ENCODE results near the gene MPZL1.

Gene MPZL1

DNA sequence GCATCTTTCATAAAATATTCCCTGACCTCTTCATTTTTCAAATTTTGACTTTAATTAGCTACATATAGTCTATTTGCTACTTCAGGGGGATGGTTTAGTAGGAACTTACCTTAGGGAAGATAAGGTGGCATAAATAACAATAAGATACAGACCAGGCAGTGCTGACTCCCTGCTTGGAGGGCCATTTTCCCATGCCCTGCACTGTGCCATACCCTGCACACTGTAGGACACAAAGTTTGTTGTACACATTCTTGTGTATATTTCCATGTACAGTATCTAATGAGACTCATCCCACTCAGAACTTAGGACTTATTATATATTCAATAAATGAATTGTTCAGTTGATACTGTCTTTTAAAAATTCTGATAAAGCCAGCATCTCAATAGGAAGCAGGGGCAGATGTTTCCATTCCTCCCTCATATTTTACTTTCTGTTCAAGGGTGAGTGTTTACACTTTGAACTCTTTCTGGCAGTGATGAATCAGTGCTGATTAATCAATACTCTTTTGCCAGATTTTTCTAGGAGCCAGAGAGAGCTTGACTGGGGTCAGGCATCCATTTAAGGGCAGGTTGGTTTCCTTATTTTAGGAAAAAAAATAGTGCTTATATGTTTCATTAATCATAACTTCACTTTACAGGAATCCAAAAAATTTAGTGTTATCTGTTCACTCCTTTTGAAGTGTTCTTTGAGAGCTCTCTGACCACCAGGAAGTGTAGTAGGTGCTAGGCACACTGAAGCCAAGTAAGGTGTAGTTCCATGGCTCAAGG lies 30.6 kb downstream of the MPZL1 start:
- no peak for DNase-seq

DNA sequence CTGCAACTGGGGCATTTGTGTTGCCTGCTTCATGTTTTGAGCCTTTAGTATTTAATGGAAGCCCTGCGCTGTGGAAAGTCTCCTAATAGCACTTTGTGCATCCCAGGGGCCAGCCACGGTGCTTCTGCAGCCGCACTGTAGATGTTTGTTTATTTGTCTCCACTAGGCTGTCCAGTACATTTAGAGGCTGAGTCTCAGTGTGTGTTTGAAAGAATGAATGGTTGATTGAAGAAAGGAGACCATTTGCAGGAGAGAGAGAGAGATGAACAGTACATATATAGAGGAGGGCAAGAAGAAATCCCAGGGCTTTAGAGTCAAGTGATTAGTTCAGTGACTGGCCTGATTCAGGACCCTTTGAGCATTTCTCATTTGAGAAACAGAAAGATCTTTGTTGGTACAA lies 33.9 kb downstream of the MPZL1 start:
- DNase-seq, result no peak

DNA sequence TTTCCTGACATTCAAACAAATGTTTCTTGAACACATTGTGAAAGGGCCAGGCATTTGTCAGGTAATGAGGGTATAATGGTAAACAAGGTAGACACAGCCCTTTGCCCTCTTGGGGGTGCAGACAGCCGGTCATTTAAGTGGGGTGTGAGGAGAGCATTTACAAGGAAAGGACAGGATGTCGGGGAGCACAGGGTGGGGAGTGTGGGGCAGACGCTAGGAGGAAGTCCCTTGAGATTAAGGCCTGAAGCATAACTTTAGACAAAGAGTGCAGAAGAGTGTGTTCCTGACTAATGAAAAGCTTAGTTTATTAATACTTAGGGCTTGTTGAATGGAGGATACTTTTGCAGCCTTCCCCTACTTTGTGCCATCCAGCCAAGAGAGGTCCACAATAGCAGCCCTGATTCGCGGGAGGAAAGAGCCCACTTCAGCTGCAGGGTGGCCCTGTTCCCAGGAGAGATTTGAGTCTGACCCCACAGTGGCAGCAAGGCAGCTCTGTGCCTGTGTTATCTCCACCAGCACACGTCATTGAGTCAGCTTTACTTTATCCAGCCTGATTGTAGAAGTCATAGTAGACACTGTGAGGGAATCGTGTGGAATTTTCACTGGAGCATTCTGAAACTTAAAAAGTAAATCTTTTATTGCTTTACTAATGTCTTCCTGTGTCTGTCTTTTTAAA lies 35.1 kb downstream of the MPZL1 start:
- DNase-seq, result no peak

- no peak for DNase-seq
These were observed 35.9 kb downstream of the MPZL1 start for GRCh38 chr1:167757433-167758309.

DNA sequence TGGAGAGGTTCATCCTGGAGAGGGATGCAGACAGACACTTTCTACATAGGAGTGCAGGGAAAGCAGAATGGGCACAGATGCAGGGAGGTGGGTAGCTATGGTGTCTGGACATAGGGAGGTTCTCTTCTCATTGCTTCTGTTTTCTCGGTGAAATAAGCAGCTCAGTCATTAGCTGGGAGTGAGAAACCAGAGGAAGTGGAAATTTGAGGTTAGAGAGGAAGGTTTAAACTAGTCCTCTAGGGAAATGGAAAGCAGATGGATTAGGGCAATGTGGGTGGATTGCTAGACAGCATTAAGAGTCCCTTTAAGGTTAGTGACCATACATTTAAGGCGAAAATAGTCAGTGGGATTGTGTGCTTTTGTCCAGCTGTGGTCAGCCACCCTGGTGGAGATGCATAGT lies 39.6 kb downstream of the MPZL1 start:
- no peak for DNase-seq

DNA sequence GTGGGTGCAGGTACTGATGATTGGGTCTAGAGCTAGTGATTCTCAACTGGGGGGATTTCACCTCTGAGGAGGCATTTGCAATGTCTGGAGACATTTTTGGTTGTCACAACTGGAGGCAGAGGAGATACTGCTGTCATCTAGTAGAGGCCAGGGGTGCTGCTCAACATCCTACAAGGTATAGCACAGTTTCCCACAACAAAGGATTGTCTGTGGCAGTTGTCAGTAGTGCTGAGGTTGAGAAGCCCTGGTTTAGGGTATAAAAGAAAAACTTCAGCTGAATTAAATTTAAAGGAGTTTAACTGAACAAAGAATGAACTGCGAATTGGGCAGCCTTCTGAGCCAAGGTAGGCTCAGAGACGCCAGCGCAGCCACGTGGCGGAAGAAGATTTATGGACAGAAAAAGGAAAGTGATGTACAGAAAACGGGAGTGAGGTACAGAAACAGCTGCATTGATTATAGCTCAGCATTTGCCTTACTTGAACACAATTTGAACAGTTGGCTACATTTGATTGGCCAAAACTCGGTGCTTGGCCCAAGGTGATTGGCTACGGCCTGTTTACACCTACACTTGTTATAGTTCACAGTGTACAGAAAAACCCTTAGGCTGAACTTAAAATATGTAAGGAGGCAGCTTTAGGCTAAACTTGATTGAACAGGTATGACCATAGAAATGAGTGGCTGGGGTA lies 40.4 kb downstream of the MPZL1 start:
- DNase-seq, result no peak

- DNase-seq, result no peak
These were observed 41.9 kb downstream of the MPZL1 start for GRCh38 chr1:167763525-167764220.

DNA sequence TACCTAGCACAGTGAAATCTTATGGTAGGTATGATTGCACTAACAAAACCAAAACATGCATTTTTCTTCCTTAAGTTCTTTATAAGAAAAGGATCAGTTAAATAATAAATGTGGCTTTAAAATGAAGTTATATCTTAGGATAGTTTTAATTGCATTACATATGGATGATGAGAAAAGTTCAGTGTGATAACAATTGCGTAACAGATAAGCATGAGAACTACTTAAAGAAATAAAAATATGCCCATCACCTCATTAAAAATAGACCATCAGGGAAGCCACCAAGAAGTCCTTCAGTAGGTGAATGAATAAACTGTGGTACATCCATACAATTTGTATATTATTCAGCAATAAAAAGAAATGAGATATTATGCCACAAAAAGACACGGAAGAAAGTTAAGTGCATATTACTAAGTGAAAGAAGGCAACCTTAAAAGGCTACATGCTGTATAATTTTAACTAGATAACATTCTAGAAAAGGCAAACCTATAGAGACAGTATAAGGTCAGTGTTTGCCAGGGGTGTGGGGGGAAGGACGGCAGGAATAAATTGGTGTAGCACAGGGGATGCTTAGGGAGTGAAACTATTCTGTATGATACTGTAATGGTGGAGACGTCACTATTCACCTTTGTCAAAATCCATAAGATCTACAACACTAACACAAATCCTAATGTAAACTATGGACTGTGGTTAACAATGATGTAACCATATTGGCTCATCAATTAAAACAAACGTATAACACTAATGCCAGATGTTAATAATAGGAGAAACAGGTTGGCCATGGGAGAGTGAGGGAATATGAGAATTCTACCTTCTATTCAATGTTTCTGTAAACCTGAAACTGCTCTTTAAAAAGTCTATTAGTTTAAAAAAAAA lies 42.9 kb downstream of the MPZL1 start:
- no peak for DNase-seq

DNA sequence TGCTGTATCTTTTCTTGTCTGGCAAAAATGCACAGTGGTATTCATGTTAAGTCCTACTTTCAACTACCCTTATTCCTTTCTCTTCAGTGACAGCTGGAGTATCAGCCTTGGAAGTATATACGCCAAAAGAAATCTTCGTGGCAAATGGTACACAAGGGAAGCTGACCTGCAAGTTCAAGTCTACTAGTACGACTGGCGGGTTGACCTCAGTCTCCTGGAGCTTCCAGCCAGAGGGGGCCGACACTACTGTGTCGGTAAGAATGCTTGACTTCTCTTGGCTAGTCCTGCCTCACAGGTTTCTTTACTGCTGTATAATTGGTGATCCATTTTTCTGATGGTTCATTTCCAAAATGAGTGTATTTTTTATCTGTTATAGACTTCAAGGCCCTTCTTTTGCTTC lies 43.7 kb downstream of the MPZL1 start:
- DNase-seq, result no peak

- DNase-seq, result no peak
These were observed 44.8 kb downstream of the MPZL1 start for GRCh38 chr1:167766538-167766937.

DNA sequence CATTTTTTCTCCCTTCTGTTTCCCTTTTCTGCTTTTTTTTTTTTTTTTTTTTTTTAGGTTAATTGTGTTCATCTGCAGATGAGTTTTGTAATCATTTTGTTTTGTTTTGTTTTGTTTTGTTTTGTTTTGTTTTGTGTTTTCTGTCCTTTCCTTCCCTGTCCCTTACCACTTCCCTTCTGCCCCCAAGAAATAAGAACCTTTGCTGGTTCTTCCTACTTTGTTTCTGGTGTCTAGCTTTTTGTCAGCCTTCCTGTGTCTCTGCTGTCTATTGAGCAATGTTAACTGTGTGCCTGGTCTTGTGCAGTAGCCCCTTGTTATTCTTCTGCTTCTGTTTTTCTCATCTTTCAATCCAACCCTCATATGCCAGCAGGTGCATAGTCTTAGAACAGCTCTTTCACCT lies 46.0 kb downstream of the MPZL1 start:
- no peak for DNase-seq

GRCh38 chr1:167770127-167770526 lies 48.3 kb downstream of the MPZL1 start:
- DNase-seq, result no peak

- no peak for DNase-seq
These were observed 50.7 kb downstream of the MPZL1 start for GRCh38 chr1:167772436-167772835.

- no peak for DNase-seq
These were observed 51.7 kb downstream of the MPZL1 start for GRCh38 chr1:167773516-167773915.

GRCh38 chr1:167774710-167775109 lies 52.9 kb downstream of the MPZL1 start:
- no peak for DNase-seq

- no peak for DNase-seq
These were observed 53.4 kb downstream of the MPZL1 start for GRCh38 chr1:167775178-167775577.

- DNase-seq, result no peak
These were observed 54.4 kb downstream of the MPZL1 start for GRCh38 chr1:167776151-167776550.

DNA sequence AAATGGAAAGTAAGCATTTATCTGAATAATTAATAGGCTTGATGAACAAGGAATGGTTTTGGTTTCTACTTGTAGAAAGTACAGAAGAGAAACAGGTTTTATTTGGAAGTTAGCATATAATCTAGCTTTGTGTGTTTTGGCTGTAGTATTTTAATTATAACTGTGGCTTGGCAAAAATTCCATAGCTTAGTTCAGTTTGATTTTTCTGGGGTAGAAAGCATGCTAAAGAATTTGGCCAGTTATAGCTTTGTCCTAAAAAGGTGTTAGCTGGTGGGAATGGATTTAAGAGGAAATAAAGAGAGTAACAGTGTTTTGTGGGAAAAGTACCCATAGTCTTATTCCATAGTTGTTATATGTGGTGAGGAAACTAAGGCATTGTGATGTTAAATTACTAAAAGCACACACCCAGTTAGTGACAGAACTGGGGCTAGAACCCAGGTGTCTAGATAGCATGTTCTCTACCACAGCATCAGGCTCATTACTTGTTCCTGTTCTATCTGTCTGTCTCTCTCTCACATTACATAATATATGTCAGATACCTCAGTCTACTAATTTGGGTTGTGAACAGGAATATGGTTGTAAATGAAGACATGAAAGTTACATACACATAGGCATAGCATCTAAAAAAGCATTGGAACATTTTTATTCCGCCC lies 55.0 kb downstream of the MPZL1 start:
- DNase-seq, result no peak

GRCh38 chr1:167777269-167777650 lies 55.5 kb downstream of the MPZL1 start:
- no peak for DNase-seq

DNA sequence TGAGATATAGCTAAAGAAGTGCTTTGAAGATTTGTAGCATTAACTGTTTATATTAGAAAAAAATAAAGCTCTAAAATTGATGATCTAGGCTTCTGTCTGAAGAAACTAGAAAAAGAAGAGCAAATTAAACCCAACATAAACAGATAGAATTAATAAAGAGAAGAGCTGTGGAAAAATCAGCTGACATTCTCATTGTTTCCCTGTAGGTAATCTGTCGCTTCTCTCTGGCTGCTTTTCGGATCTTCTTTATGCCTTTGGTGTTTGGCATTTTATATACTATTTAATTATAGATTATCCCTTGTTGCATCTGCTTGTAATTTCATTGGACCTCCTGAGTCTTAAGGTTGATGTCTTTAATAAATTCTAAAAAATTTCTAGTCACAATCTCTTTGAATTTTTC lies 59.8 kb downstream of the MPZL1 start:
- DNase-seq, result no peak

DNA sequence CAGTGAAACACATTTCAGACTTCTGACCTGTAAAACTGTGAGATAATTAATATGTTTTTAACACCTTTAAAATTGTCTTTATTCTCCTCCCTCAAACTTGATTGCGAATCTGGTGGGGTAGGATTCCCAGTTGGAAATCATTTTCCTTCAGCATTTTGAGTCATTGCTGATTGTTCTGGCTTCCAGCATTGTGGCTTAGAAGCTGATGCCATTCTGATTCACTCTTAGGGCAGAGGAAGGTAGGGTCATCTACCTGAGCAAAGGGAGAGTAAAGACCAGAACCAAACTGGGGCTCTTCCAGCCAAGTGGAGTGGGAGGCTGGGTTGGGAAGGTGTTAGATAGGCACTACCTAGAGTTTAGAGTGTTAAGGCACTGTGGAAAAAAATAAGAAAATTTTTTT lies 61.2 kb downstream of the MPZL1 start:
- no peak for DNase-seq

Data from stimulated activated CD4-positive, alpha-beta T cell treated with anti-CD3 and anti-CD28 coated beads, Interleukin-2, amount 100 ng/mL, for 48 hours (primary cell).